B cell (primary cell): ENCODE results near the gene SYT6. TPM values are rescaled to one million over a fixed set of nuclear protein-coding genes. Genes with fewer than 3 reads are reported as not detected.

Experiments used
- ATAC-seq: fragments of 200-7000 bp; cut with Tn5 transposase; one replicate; pipeline ENCODE4 v1.10.0; 2021; ENCODE audit warnings: low read depth, mild to moderate bottlenecking, moderate number of reproducible peaks, moderate library complexity
- CTCF ChIA-PET: fragments of 350-600 bp; sonication (Branson Sonifier 250); formaldehyde crosslinking; loops from one replicate; lab custom pipeline; 2021; ENCODE audit warnings: antibody characterized with exemption, inconsistent platforms; lab: Charles Lee
- POLR2A ChIA-PET: fragments of 350-600 bp; sonication (Branson Sonifier 250); formaldehyde crosslinking; loops from one replicate; lab custom pipeline; 2021; ENCODE audit warnings: antibody characterized with exemption; lab: Charles Lee
- DNase-seq: peaks from one replicate; pipeline ENCODE4 v3.0.0; 2013
- H2AFZ ChIP-seq: 2 replicates; pipeline ENCODE4 v1.6.1; 2012; ENCODE audit warnings: mild to moderate bottlenecking, low read depth, low read length; ENCODE audit not compliant: insufficient read depth, poor library complexity, severe bottlenecking
- H3K27ac ChIP-seq, 2 donors: 1 replicate in 1 of 2; 2 replicates in 1 of 2; pipeline ENCODE4 v1.5.1; 2012 to 2013; ENCODE audit warnings: low read length in 2 of 2, mild to moderate bottlenecking in 2 of 2, moderate library complexity in 1 of 2
- H3K27me3 ChIP-seq, 4 experiments: fragments of 200-600 bp in 1 of 4; sonication (generic) in 1 of 4; replicated peaks in 1 of 4; 1 replicate in 2 of 4; 2 replicates in 2 of 4; pipeline versions ENCODE4 v1.6.1 to v1.7.0; 2013 to 2016; ENCODE audit warnings: low read length in 3 of 4, mild to moderate bottlenecking in 2 of 4, mixed read lengths in 1 of 4, moderate library complexity in 1 of 4; ENCODE audit not compliant: insufficient read depth in 4 of 4, control insufficient read depth in 3 of 4; ENCODE audit errors: control extremely low read depth in 1 of 4
- H3K36me3 ChIP-seq, 2 experiments: replicated peaks in 1 of 2; 1 replicate in 1 of 2; 2 replicates in 1 of 2; pipeline versions ENCODE4 v1.6.1 to v1.7.1; 2013; ENCODE audit warnings: low read length in 1 of 2; ENCODE audit not compliant: insufficient read depth in 2 of 2, control insufficient read depth in 1 of 2; ENCODE audit errors: control extremely low read depth in 1 of 2, extremely low read depth in 1 of 2
- H3K4me1 ChIP-seq, 2 donors: fragments of 200-600 bp in 1 of 2; sonication (generic) in 1 of 2; 1 replicate in 1 of 2; 2 replicates in 1 of 2; pipeline versions ENCODE4 v1.5.1 to v1.6.1; 2013 to 2017; ENCODE audit warnings: low read length in 2 of 2; ENCODE audit not compliant: control insufficient read depth in 2 of 2, insufficient read depth in 2 of 2
- H3K4me2 ChIP-seq: replicated peaks from 2 replicates; pipeline ENCODE3; 2012; ENCODE audit warnings: mild to moderate bottlenecking, low read depth, low read length; ENCODE audit not compliant: poor library complexity, severe bottlenecking
- H3K4me3 ChIP-seq, 5 experiments: fragments of 200-600 bp in 1 of 5; sonication (generic) in 1 of 5; 1 replicate in 3 of 5; 2 replicates in 2 of 5; pipeline versions ENCODE4 v1.5.1 to v1.7.0; 2011 to 2016; ENCODE audit warnings: low read length in 4 of 5, mild to moderate bottlenecking in 4 of 5, low read depth in 2 of 5, control low read depth in 1 of 5, moderate library complexity in 1 of 5; ENCODE audit not compliant: insufficient read depth in 1 of 5; ENCODE audit errors: control extremely low read depth in 1 of 5, extremely low read depth in 1 of 5
- H3K79me2 ChIP-seq: fragments of 200-600 bp; sonication (generic); one replicate; pipeline ENCODE4 v1.6.0; 2016; ENCODE audit warnings: low read length; ENCODE audit not compliant: control insufficient read depth, insufficient read depth
- H3K9ac ChIP-seq: fragments of 200-600 bp; sonication (generic); 2 replicates; pipeline ENCODE4 v1.6.1; 2017; ENCODE audit warnings: mild to moderate bottlenecking, low read length, moderate library complexity
- H3K9me3 ChIP-seq, 3 donors: one replicate each; pipeline versions ENCODE4 v1.6.1 to v1.7.1; 2013; ENCODE audit warnings: low read length in 2 of 3; ENCODE audit not compliant: control insufficient read depth in 2 of 3, insufficient read depth in 1 of 3; ENCODE audit errors: control extremely low read depth in 1 of 3
- H4K20me1 ChIP-seq: 2 replicates; pipeline ENCODE4 v1.6.0; 2012; ENCODE audit warnings: mild to moderate bottlenecking, low read length; ENCODE audit not compliant: insufficient read depth, control insufficient read depth, poor library complexity, severe bottlenecking
- H3K27ac Mint-ChIP-seq: one replicate; pipeline ENCODE4 v1.8.0; 2021; ENCODE audit warnings: mixed read lengths
- H3K27me3 Mint-ChIP-seq: one replicate; pipeline ENCODE4 v1.8.0; 2021; ENCODE audit warnings: mixed read lengths
- H3K4me1 Mint-ChIP-seq: one replicate; pipeline ENCODE4 v1.8.0; 2021; ENCODE audit warnings: mixed read lengths
- H3K4me3 Mint-ChIP-seq: one replicate; pipeline ENCODE4 v1.8.0; 2021; ENCODE audit warnings: mixed read lengths
- H3K9me3 Mint-ChIP-seq: one replicate; pipeline ENCODE4 v1.8.0; 2022; ENCODE audit warnings: mixed read lengths; ENCODE audit not compliant: insufficient read depth
- CTCF ChIP-seq: fragments of 200-600 bp; IDR thresholded peaks from one replicate; pipeline ENCODE4 v1.8.0; 2022; ENCODE audit warnings: antibody characterized with exemption, mild to moderate bottlenecking
- EZH2 ChIP-seq: IDR thresholded peaks from 2 replicates; pipeline ENCODE4 v1.6.1; 2012; ENCODE audit warnings: borderline replicate concordance, low read depth, mild to moderate bottlenecking, moderate library complexity, low read length; ENCODE audit not compliant: insufficient read depth, poor library complexity, severe bottlenecking
- WGBS: methylation state at CpG from one replicate; pipeline ENCODE4 v1.1.5; 2013; ENCODE audit warnings: missing lambda C conversion rate; ENCODE audit not compliant: insufficient coverage; 5-methylcytosine and 5-hydroxymethylcytosine counted together
- intact Hi-C: fragments of 100-400 bp; cut with micrococcal nuclease; formaldehyde crosslinking; loops from one replicate; pipeline ENCODE4 v1.10.0; 2022
- polyA plus RNA-seq: library from polyadenylated mRNA; depleted of rRNA; stranded (reverse); fragments of >200 nt; gene quantifications from 2 replicates; pipeline ENCODE4 v1.2.3, GENCODE V29; 2012
- total RNA-seq, 2 donors: library from RNA; stranded (reverse); fragments of 120-200 nt in 1 of 2; gene quantifications; 1 replicate in 1 of 2; 2 replicates in 1 of 2; pipeline versions ENCODE4 v1.2.3 to v1.2.4, GENCODE V29; 2013 to 2022

The SYT6 gene
- total and polyA plus RNA-seq, 2 donors (not counting 1 experiment from before 2014, with no cell fraction given), result not detected

DNA sequence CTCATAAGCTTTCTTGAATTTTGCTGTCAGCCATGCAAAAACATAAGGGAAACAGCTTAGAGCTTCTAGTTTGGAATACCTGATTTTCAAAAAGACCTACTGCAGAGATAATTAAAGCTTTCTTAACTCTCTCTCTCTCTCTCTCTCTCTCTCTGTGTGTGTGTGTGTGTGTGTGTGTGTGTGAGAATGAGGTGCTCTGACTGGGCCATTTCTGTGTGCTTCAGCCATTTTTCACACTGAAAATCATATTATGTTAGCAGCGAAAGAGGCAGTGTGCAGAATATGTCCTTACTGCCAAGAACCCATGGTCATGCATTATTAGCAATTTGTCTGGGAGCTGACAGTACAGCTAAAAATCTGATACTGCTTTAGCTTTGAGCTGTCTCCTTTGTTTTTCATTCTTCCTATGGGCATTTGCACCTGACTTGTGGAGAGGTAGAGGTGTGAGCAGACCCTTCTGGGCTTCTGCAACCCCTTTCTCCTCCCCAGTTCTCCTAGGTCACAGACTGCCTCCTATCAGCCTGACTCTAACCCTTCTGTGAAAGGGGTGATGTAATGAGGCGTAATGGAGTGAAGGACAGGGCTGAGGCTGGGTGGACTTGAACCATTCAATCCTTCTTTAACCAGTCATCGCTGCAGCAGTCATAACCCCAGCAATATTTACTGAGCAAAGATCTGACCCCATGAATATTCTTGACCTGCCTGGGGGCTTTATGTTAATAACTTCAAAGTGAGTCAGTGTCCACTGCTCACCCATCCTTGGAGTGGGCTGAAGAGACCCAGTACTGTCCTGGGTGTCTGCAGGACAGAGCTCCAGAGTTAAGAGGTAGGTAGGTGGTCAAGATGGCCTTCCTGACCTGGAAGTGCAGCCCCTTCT lies 61.2 kb downstream of the SYT6 start:
- DNase-seq (no peak), ATAC-seq (no peak)
- Mint-ChIP-seq H3K4me3 (no peak overlapping the region), H3K9me3 (no peaks in the 10 kb centered on the region), H3K27me3 (peaks cover 23% of the 10 kb centered on the region), H3K4me1 (no peaks in the 10 kb centered on the region), H3K27ac (no peak overlapping the region)
- no peaks in the 10 kb centered on the region for H4K20me1 ChIP-seq
- H3K27me3 ChIP-seq, result no peaks in the 10 kb centered on the region
- no peak overlapping the region for H3K4me3 ChIP-seq
- peaks cover 0 to 1% (median 0%) of the 10 kb centered on the region in 3 donors for H3K9me3 ChIP-seq
- no peak for TF ChIP-seq CTCF
- WGBS, result 100% methylated on average over 1 of the region's 3 CpGs
- no peaks in the 10 kb centered on the region for H3K36me3 ChIP-seq
- H3K4me1 ChIP-seq, result no peaks in the 10 kb centered on the region
- POLR2A ChIA-PET, result no interaction called here
- intact Hi-C loops, result no loop called here
- no peak overlapping the region for H3K9ac ChIP-seq
- no peak overlapping the region for H2AFZ ChIP-seq
- H3K27ac ChIP-seq, result no peak overlapping the region
- no peak overlapping the region for H3K4me2 ChIP-seq
- no peaks in the 10 kb centered on the region for H3K79me2 ChIP-seq
- CTCF ChIA-PET, result no interaction called here

DNA sequence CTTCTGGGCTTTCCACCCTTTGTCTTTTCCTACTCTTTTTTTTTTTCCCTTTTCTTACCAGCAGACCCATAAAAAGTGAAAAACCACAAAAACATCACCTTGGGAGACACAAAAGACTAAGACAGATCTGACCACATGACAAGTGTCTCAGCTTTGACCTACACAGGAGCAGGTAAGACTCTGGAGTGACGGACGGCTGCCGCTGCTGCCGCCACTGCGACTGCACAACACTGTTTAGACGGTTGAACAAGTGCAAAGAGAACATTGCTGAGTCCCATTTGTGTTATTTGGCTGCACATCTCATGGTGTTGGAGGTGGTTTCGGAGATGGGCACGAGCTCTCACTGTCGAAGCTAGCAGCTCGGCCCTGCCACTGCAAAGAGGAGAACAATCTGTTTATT lies 62.0 kb downstream of the SYT6 start:
- H3K4me3 Mint-ChIP-seq, result no peak overlapping the region
- H3K4me1 ChIP-seq, result no peaks in the 10 kb centered on the region
- H3K27me3 Mint-ChIP-seq, result peaks cover 23% of the 10 kb centered on the region
- no peak overlapping the region for H3K4me2 ChIP-seq
- H3K27ac ChIP-seq, result no peak overlapping the region
- no peaks in the 10 kb centered on the region for H3K36me3 ChIP-seq
- no peak overlapping the region for H3K27ac Mint-ChIP-seq
- H3K4me3 ChIP-seq, result no peak overlapping the region
- H3K9me3 Mint-ChIP-seq, result no peaks in the 10 kb centered on the region
- no peak overlapping the region for H3K9ac ChIP-seq
- WGBS, result 99% methylated on average over 6 of the region's 10 CpGs
- H2AFZ ChIP-seq, result no peak overlapping the region
- H3K4me1 Mint-ChIP-seq, result no peaks in the 10 kb centered on the region
- no peaks in the 10 kb centered on the region for H3K79me2 ChIP-seq
- no peaks in the 10 kb centered on the region for H4K20me1 ChIP-seq
- peaks cover 0 to 3% (median 0%) of the 10 kb centered on the region in 3 donors for H3K9me3 ChIP-seq
- H3K27me3 ChIP-seq, result no peaks in the 10 kb centered on the region
- ChIA-PET CTCF (no interaction called here), POLR2A (no interaction called here)
- intact Hi-C loops, result no loop called here
- TF ChIP-seq EZH2 (no peak), CTCF (no peak)
- DNase-seq, result no peak
- no peak for ATAC-seq
